K562 (cell line): ENCODE data around the gene LIX1. TPM values are rescaled to one million over a fixed set of nuclear protein-coding genes. Genes with fewer than 3 reads are reported as not detected.
A peak's percentile ranks its signal among the peaks of the same experiment; 100 is the strongest.

ENCODE experiments used
- CHD1 ChIP-seq: fragments of 200-600 bp; sonication (generic); IDR thresholded peaks from one replicate; pipeline ENCODE4 v1.6.1; 2012; ENCODE audit warnings: mild to moderate bottlenecking, moderate library complexity, low read length, inconsistent platforms
- DMBX1 ChIP-seq: fragments of 250-450 bp; sonication (Bioruptor Pico); IDR thresholded peaks from 2 replicates; pipeline ENCODE4 v1.8.0; 2022; ENCODE audit warnings: inconsistent platforms, mild to moderate bottlenecking, moderate library complexity, borderline replicate concordance
- EP300 ChIP-seq: IDR thresholded peaks from 2 replicates; pipeline ENCODE4 v1.6.1; 2012; ENCODE audit warnings: low read length, improper control_type of control experiment
- GTF2E2 ChIP-seq: fragments of 200-800 bp; sonication (Bioruptor generic); IDR thresholded peaks from 2 replicates; pipeline ENCODE4 v1.6.1; 2016; ENCODE audit warnings: missing genetic modification characterization, missing compliant biosample characterization
- MECOM ChIP-seq: fragments of 250-450 bp; sonication (Bioruptor Pico); IDR thresholded peaks from 2 replicates; pipeline ENCODE4 v1.8.0; 2022; ENCODE audit warnings: inconsistent platforms
- NEUROD1 ChIP-seq: fragments of 150-350 bp; IDR thresholded peaks from 2 replicates; pipeline ENCODE4 v1.6.1; 2014; ENCODE audit warnings: borderline replicate concordance, low read length, low read depth; ENCODE audit not compliant: partially characterized antibody
- NFIX ChIP-seq: fragments of 250-450 bp; sonication (Bioruptor Pico); IDR thresholded peaks from 2 replicates; pipeline ENCODE4 v1.4.0; 2020; ENCODE audit warnings: low read depth, mild to moderate bottlenecking, moderate library complexity
- POU5F1 ChIP-seq: fragments of 150-350 bp; IDR thresholded peaks from 2 replicates; pipeline ENCODE4 v1.6.1; 2014; ENCODE audit warnings: borderline replicate concordance, low read length, low read depth, mild to moderate bottlenecking; ENCODE audit not compliant: partially characterized antibody
- RBFOX2 ChIP-seq: fragments of 200-400 bp; formaldehyde crosslinking; IDR thresholded peaks from 2 replicates; pipeline ENCODE4 v1.6.1; 2017; ENCODE audit warnings: low read depth, mild to moderate bottlenecking, low read length, moderate library complexity
- RBM15 ChIP-seq: fragments of 200-400 bp; formaldehyde crosslinking; IDR thresholded peaks from 2 replicates; pipeline ENCODE4 v1.6.1; 2018; ENCODE audit warnings: mild to moderate bottlenecking, low read length, moderate library complexity; ENCODE audit not compliant: insufficient read depth
- SREBF1 ChIP-seq: fragments of 150-350 bp; IDR thresholded peaks from 2 replicates; pipeline ENCODE4 v1.6.1; 2014; ENCODE audit warnings: antibody characterized with exemption, low read depth, low read length, borderline replicate concordance
- ZNF3 ChIP-seq: fragments of 250-450 bp; sonication (Bioruptor Pico); IDR thresholded peaks from 2 replicates; pipeline ENCODE4 v1.5.0; 2021; ENCODE audit warnings: mild to moderate bottlenecking, moderate library complexity
- ZSCAN29 ChIP-seq: fragments of 450-650 bp; IDR thresholded peaks from 2 replicates; pipeline ENCODE4 v1.6.1; 2017
- polyA plus RNA-seq, 8 experiments: library from polyadenylated mRNA; depleted of rRNA in 4 of 8; stranded (reverse) in 5 of 8; unstranded in 3 of 8; fragments of >200 nt; fragmentation: Nextera tagmentation in 2 of 8; fragmentation: Illumina TruSeq in 1 of 8; extraction: Ambion mirVana in 2 of 8; extraction: Trizol in 1 of 8; gene quantifications; 2 replicates each; pipeline versions ENCODE4 v1.2.1 to v1.2.3, GENCODE V29; 2011 to 2014; ENCODE audit warnings: inconsistent platforms in 1 of 8, missing spikeins in 1 of 8
- total RNA-seq, 7 experiments: library from RNA; depleted of rRNA in 6 of 7; stranded (reverse); fragments of >200 nt in 6 of 7; fragmentation: Illumina TruSeq in 2 of 7; extraction: Trizol in 2 of 7; gene quantifications; 2 replicates each; pipeline versions ENCODE4 v1.2.1 to v1.2.3, GENCODE V29; 2011 to 2021; ENCODE audit warnings: low replicate concordance in 1 of 7
- TF ChIP-seq, protein P1 (sequence below): fragments of 450-650 bp; formaldehyde crosslinking; IDR thresholded peaks from 2 replicates; pipeline ENCODE4 v1.4.0; 2022; ENCODE audit warnings: mild to moderate bottlenecking, moderate library complexity
- TF ChIP-seq, protein P2 (sequence below): fragments of 250-450 bp; sonication (Bioruptor Pico); IDR thresholded peaks from 2 replicates; pipeline ENCODE4 v1.4.0; 2020; ENCODE audit warnings: mild to moderate bottlenecking, moderate library complexity
- TF ChIP-seq, protein P3 (sequence below), 2 experiments: fragments of 450-650 bp in 1 of 2; sonication (generic) in 1 of 2; formaldehyde crosslinking in 1 of 2; IDR thresholded peaks; 2 replicates each; pipeline versions ENCODE4 v1.7.1 to v1.9.0; 2016 to 2022; ENCODE audit warnings: inconsistent platforms in 1 of 2, mild to moderate bottlenecking in 1 of 2, missing genetic modification reagents in 1 of 2

Gene LIX1
- total and polyA plus RNA-seq, 9 of the 15 experiments (the other 6 are each of a cell fraction or from before 2014, with no cell fraction given) = 0.01 to 0.18 TPM; not detected in 7

DNA sequence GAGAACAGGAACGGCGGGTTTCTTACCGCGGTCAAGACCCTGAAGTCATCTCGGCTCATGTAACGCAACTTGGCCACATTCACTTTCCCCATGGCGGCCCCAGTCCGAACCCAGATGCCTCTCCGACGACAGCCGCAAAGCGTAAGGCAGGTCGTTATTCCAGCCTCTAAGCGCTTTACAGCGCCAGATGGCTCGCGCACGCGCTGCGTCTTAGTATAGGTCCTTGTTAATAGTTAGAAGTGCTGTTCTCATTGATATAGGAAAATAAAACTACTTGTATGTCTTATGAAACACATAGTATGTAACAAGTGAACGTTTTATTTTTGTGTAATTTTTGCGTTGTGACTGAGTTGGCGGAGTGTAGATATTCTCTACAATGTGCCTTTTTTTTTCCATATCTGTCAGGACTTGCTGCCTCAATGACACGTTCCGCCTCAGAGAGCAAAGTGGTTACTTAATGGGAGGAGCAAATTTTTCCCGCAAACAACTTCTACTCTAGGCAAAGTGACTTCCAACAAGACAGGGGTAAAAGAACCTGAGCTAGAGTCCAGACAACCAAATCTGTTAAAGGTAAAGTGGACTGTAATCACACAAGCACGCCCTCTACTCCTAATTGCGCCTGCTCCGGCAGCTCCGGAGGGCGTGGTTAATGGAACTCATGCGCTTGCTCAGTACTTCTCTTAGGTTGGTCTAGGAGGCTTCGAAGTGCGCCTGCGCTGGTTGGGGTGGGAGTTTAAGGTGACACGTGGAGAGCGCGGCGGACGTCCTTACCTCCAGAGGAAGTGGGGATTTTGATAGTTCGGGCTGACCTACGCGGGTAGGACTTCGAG lies 40.9 kb upstream of the LIX1 start, which contains the start of gene RIOK2 (continued):
- TF ChIP-seq MECOM (no peak), ZNF3 (CRISPR knock-in tag) (no peak), EP300 (peak; percentile 32; the same call in 1 of the 2 replicates), DMBX1 (CRISPR knock-in tag) (peak; percentile 52; the same call in 1 of the 2 replicates), RBFOX2 (peak; percentile 75), ZSCAN29 (no peak), SREBF1 (no peak), CHD1 (no peak), RBM15 (no peak), GTF2E2 (tag) (no peak), NFIX (CRISPR knock-in tag) (no peak), NEUROD1 (peak; percentile 68), POU5F1 (no peak)
- TF ChIP-seq, protein P1, sequence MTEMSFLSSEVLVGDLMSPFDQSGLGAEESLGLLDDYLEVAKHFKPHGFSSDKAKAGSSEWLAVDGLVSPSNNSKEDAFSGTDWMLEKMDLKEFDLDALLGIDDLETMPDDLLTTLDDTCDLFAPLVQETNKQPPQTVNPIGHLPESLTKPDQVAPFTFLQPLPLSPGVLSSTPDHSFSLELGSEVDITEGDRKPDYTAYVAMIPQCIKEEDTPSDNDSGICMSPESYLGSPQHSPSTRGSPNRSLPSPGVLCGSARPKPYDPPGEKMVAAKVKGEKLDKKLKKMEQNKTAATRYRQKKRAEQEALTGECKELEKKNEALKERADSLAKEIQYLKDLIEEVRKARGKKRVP (CRISPR knock-in tag) = no peak
- TF ChIP-seq, protein P2, sequence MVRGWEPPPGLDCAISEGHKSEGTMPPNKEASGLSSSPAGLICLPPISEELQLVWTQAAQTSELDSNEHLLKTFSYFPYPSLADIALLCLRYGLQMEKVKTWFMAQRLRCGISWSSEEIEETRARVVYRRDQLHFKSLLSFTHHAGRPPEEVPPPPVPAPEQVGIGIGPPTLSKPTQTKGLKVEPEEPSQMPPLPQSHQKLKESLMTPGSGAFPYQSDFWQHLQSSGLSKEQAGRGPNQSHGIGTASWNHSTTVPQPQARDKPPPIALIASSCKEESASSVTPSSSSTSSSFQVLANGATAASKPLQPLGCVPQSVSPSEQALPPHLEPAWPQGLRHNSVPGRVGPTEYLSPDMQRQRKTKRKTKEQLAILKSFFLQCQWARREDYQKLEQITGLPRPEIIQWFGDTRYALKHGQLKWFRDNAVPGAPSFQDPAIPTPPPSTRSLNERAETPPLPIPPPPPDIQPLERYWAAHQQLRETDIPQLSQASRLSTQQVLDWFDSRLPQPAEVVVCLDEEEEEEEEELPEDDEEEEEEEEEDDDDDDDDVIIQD (CRISPR knock-in tag) = no peak
- TF ChIP-seq, protein P3, sequence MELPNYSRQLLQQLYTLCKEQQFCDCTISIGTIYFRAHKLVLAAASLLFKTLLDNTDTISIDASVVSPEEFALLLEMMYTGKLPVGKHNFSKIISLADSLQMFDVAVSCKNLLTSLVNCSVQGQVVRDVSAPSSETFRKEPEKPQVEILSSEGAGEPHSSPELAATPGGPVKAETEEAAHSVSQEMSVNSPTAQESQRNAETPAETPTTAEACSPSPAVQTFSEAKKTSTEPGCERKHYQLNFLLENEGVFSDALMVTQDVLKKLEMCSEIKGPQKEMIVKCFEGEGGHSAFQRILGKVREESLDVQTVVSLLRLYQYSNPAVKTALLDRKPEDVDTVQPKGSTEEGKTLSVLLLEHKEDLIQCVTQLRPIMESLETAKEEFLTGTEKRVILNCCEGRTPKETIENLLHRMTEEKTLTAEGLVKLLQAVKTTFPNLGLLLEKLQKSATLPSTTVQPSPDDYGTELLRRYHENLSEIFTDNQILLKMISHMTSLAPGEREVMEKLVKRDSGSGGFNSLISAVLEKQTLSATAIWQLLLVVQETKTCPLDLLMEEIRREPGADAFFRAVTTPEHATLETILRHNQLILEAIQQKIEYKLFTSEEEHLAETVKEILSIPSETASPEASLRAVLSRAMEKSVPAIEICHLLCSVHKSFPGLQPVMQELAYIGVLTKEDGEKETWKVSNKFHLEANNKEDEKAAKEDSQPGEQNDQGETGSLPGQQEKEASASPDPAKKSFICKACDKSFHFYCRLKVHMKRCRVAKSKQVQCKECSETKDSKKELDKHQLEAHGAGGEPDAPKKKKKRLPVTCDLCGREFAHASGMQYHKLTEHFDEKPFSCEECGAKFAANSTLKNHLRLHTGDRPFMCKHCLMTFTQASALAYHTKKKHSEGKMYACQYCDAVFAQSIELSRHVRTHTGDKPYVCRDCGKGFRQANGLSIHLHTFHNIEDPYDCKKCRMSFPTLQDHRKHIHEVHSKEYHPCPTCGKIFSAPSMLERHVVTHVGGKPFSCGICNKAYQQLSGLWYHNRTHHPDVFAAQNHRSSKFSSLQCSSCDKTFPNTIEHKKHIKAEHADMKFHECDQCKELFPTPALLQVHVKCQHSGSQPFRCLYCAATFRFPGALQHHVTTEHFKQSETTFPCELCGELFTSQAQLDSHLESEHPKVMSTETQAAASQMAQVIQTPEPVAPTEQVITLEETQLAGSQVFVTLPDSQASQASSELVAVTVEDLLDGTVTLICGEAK (IDR thresholded peaks at IDR 0.05) = peak; percentile 73
- TF ChIP-seq, protein P3 (CRISPR knock-in tag; IDR thresholded peaks at IDR 0.05) = no peak
